ENCODE measurements around the gene TAC4. TPM values are rescaled to one million over a fixed set of nuclear protein-coding genes. Genes with fewer than 3 reads are reported as not detected.

The TAC4 gene
- total RNA-seq, 2 experiments from 2014 or later, result not detected

GRCh38 chr17:49889500-49889899, 41.6 kb upstream of the TAC4 start:
- no peaks in the 10 kb centered on the region for H3K4me1 ChIP-seq (ENCODE audit: insufficient read depth, low read length, poor library complexity, severe bottlenecking)
- no peak overlapping the region for H2AFZ ChIP-seq (ENCODE audit: low read length)
- ChIA-PET CTCF (ENCODE audit: unreplicated experiment) (interaction anchor here (0.6 kb wide), 1 partner anchor 433 kb away, joined by 3 read pairs; no protein-coding TSS in a partner anchor), POLR2A (no interaction called here)
- H3K4me3 ChIP-seq (ENCODE audit: low read depth, low read length, poor library complexity, severe bottlenecking), result no peak overlapping the region
- no peak for DNase-seq (ENCODE audit: low spot score)
- no peak overlapping the region for H3K27ac ChIP-seq (ENCODE audit: low read depth, low read length, poor library complexity, severe bottlenecking)
- TF ChIP-seq EZH2phosphoT487 (IDR thresholded peaks at IDR 0.05; ENCODE audit: borderline replicate concordance, low read depth, low read length), result no peak
- TF ChIP-seq CTCF (conservative IDR thresholded peaks at IDR 0.05; ENCODE audit: low read length), result no peak
- H3K9me3 ChIP-seq (ENCODE audit: low read length), result no peaks in the 10 kb centered on the region
- no peak overlapping the region for H3K4me2 ChIP-seq (ENCODE audit: low read length)
- no peaks in the 10 kb centered on the region for H4K20me1 ChIP-seq (ENCODE audit: insufficient read depth, low read length)
- no peaks in the 10 kb centered on the region for H3K36me3 ChIP-seq (ENCODE audit: insufficient read depth, low read length)
- no peaks in the 10 kb centered on the region for H3K9me2 ChIP-seq (ENCODE audit: insufficient read depth, low read length)
- intact Hi-C loops (cut with micrococcal nuclease; ENCODE audit: unreplicated experiment), result no loop called here
- no TSS peak for BruUV-seq (replicated peaks)
- no peaks in the 10 kb centered on the region for H3K79me2 ChIP-seq (ENCODE audit: insufficient read depth, low read depth, low read length)

- intact Hi-C loops (cut with micrococcal nuclease; ENCODE audit: unreplicated experiment), result no loop called here
- Histone ChIP-seq H3K9me3 (ENCODE audit: low read length) (no peaks in the 10 kb centered on the region), H3K79me2 (ENCODE audit: insufficient read depth, low read depth, low read length) (no peaks in the 10 kb centered on the region), H2AFZ (ENCODE audit: low read length) (no peak overlapping the region), H3K4me1 (ENCODE audit: insufficient read depth, low read length, poor library complexity, severe bottlenecking) (no peaks in the 10 kb centered on the region), H3K9me2 (ENCODE audit: insufficient read depth, low read length) (no peaks in the 10 kb centered on the region), H3K4me3 (ENCODE audit: low read depth, low read length, poor library complexity, severe bottlenecking) (no peak overlapping the region), H4K20me1 (ENCODE audit: insufficient read depth, low read length) (no peaks in the 10 kb centered on the region), H3K4me2 (ENCODE audit: low read length) (no peak overlapping the region), H3K36me3 (ENCODE audit: insufficient read depth, low read length) (no peaks in the 10 kb centered on the region), H3K27ac (ENCODE audit: low read depth, low read length, poor library complexity, severe bottlenecking) (no peak overlapping the region)
- DNase-seq (ENCODE audit: low spot score), result no peak
- TF ChIP-seq CTCF (conservative IDR thresholded peaks at IDR 0.05; ENCODE audit: low read length) (no peak), EZH2phosphoT487 (IDR thresholded peaks at IDR 0.05; ENCODE audit: borderline replicate concordance, low read depth, low read length) (no peak)
- ChIA-PET CTCF (ENCODE audit: unreplicated experiment) (no interaction called here), POLR2A (no interaction called here)
- BruUV-seq (replicated peaks), result no TSS peak
These were observed 40.0 kb upstream of the TAC4 start for GRCh38 chr17:49887744-49888360.

DNA sequence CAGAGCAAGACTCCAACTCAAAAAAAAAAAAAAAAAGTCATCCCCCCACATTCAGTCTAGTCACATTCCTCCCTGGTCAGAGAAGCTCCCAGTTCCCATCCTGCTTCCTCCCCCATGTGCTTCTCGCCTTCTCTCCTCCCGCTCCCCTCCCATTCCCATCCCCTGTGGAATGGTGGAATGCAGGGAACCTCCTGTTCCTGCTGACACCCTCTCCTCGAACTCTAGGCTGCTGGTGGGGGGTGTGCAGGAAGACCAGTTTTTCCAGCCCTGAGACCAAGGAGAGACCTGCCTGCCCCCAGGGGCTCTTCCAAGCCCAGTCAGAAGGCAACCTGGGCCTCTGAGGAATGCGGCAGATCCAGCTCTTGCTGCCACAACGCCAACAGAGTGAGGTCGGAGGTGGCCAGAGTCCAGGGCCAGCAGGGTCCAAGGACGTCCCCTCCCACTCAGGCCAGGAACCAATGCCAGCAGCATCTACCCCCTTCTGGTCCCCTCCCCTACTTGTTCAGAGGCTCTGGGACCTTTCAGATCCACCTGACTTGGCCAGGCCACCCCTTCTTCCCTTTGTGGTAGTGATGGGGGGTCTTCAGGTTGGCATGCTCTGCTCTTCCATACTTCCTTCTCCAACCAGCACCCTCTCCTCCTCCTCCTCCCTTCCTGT, 39.3 kb upstream of the TAC4 start:
- no peaks in the 10 kb centered on the region for H3K79me2 ChIP-seq (ENCODE audit: insufficient read depth, low read depth, low read length)
- no peak for TF ChIP-seq EZH2phosphoT487 (IDR thresholded peaks at IDR 0.05; ENCODE audit: borderline replicate concordance, low read depth, low read length)
- no peak for TF ChIP-seq CTCF (conservative IDR thresholded peaks at IDR 0.05; ENCODE audit: low read length)
- no peaks in the 10 kb centered on the region for H4K20me1 ChIP-seq (ENCODE audit: insufficient read depth, low read length)
- no peaks in the 10 kb centered on the region for H3K36me3 ChIP-seq (ENCODE audit: insufficient read depth, low read length)
- ChIA-PET POLR2A (no interaction called here), CTCF (ENCODE audit: unreplicated experiment) (no interaction called here)
- no peak overlapping the region for H2AFZ ChIP-seq (ENCODE audit: low read length)
- H3K27ac ChIP-seq (ENCODE audit: low read depth, low read length, poor library complexity, severe bottlenecking), result no peak overlapping the region
- BruUV-seq (replicated peaks), result no TSS peak
- H3K9me2 ChIP-seq (ENCODE audit: insufficient read depth, low read length), result no peaks in the 10 kb centered on the region
- H3K9me3 ChIP-seq (ENCODE audit: low read length), result no peaks in the 10 kb centered on the region
- no peaks in the 10 kb centered on the region for H3K4me1 ChIP-seq (ENCODE audit: insufficient read depth, low read length, poor library complexity, severe bottlenecking)
- no peak for DNase-seq (ENCODE audit: low spot score)
- intact Hi-C loops (cut with micrococcal nuclease; ENCODE audit: unreplicated experiment), result no loop called here
- H3K4me3 ChIP-seq (ENCODE audit: low read depth, low read length, poor library complexity, severe bottlenecking), result no peak overlapping the region
- H3K4me2 ChIP-seq (ENCODE audit: low read length), result no peak overlapping the region
